Gastrocnemius medialis (tissue), 4 donors: ENCODE measurements around the gene SHBG.

Experiments
- POLR2A ChIP-seq, 2 donors: fragments of 450-650 bp; IDR thresholded peaks; one replicate each; pipeline ENCODE4 v1.6.1; 2017; ENCODE audit warnings: antibody characterized with exemption in 2 of 2, mild to moderate bottlenecking in 2 of 2, moderate library complexity in 2 of 2
- TF ChIP-seq, protein P1 (sequence below), 5 experiments: fragments of 450-650 bp in 3 of 5; fragments of 200-600 bp in 2 of 5; sonication (generic) in 2 of 5; IDR thresholded peaks in 4 of 5; conservative IDR thresholded peaks in 1 of 5; 1 replicate in 4 of 5; 2 replicates in 1 of 5; pipeline ENCODE4 v1.5.1; 2016 to 2019; ENCODE audit warnings: antibody characterized with exemption in 5 of 5, mild to moderate bottlenecking in 3 of 5, moderate library complexity in 3 of 5

DNA sequence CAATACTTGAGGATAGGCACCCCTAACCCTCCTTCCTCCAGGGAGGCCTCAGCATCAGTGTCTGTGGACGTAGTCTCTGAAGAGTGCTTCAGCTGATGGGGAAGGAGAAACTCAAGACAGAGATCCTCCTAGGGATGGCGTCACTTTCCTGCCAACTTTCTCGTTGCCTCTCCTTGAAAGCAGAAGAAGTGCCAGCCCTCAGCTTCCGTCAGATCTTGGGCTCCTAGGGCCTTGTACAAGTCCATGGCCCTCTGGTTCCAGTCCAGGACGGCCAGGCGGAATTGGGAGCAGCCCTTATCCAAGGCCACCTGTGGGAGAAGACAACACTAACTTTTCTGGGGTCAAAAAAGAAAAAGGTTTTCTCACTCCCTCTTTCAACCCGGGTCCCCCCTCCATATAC lies 3.6 kb upstream of the SHBG start:
- TF ChIP-seq, protein P1, sequence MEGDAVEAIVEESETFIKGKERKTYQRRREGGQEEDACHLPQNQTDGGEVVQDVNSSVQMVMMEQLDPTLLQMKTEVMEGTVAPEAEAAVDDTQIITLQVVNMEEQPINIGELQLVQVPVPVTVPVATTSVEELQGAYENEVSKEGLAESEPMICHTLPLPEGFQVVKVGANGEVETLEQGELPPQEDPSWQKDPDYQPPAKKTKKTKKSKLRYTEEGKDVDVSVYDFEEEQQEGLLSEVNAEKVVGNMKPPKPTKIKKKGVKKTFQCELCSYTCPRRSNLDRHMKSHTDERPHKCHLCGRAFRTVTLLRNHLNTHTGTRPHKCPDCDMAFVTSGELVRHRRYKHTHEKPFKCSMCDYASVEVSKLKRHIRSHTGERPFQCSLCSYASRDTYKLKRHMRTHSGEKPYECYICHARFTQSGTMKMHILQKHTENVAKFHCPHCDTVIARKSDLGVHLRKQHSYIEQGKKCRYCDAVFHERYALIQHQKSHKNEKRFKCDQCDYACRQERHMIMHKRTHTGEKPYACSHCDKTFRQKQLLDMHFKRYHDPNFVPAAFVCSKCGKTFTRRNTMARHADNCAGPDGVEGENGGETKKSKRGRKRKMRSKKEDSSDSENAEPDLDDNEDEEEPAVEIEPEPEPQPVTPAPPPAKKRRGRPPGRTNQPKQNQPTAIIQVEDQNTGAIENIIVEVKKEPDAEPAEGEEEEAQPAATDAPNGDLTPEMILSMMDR (IDR thresholded peaks at IDR 0.05 in 4 of 5, conservative IDR thresholded peaks at IDR 0.05 in 1 of 5), result no peak
- TF ChIP-seq POLR2A (IDR thresholded peaks at IDR 0.05), result no peak
